Measurements from ENCODE around the gene R3HDM2. TPM values are rescaled to one million over a fixed set of nuclear protein-coding genes. Genes with fewer than 3 reads are reported as not detected.

R3HDM2 gene
- total and polyA plus RNA-seq, 4 donors = 7.4 to 28.9 (median 15.1) TPM

DNA sequence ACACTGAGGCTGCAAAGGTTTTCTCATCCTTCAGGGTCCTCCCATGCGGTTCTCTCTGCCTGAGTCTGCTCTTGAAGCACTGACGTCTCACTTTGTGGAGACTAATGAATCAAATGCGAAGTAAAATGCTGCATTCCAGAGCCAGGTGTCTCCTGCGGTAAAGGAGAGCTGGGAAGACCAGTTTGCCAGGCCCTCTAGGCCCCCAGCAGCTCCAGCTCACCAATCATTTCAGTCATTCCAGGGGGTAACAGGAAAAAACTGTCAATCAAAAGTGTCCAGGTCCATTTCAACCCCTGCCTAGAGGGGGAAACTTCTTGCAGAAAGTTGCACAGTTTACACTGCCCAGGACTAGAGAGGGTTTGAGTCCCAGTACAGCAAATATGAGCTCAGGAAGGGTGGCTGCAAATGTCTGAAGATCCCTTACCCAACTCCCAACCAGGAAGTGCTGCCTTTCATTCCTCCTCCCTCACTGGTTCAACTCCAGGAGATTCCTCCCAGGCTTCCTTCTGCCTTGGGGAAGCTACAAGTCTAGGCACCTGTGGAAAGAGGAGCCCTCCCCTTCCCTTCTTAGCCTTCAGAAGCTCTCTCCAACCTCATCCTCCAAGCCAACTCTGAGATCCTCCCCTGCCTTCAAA, 217.0 kb downstream of the R3HDM2 start (continued):
- TF ChIP-seq, protein P1, sequence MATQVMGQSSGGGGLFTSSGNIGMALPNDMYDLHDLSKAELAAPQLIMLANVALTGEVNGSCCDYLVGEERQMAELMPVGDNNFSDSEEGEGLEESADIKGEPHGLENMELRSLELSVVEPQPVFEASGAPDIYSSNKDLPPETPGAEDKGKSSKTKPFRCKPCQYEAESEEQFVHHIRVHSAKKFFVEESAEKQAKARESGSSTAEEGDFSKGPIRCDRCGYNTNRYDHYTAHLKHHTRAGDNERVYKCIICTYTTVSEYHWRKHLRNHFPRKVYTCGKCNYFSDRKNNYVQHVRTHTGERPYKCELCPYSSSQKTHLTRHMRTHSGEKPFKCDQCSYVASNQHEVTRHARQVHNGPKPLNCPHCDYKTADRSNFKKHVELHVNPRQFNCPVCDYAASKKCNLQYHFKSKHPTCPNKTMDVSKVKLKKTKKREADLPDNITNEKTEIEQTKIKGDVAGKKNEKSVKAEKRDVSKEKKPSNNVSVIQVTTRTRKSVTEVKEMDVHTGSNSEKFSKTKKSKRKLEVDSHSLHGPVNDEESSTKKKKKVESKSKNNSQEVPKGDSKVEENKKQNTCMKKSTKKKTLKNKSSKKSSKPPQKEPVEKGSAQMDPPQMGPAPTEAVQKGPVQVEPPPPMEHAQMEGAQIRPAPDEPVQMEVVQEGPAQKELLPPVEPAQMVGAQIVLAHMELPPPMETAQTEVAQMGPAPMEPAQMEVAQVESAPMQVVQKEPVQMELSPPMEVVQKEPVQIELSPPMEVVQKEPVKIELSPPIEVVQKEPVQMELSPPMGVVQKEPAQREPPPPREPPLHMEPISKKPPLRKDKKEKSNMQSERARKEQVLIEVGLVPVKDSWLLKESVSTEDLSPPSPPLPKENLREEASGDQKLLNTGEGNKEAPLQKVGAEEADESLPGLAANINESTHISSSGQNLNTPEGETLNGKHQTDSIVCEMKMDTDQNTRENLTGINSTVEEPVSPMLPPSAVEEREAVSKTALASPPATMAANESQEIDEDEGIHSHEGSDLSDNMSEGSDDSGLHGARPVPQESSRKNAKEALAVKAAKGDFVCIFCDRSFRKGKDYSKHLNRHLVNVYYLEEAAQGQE (IDR thresholded peaks at IDR 0.05) = no peak

DNA sequence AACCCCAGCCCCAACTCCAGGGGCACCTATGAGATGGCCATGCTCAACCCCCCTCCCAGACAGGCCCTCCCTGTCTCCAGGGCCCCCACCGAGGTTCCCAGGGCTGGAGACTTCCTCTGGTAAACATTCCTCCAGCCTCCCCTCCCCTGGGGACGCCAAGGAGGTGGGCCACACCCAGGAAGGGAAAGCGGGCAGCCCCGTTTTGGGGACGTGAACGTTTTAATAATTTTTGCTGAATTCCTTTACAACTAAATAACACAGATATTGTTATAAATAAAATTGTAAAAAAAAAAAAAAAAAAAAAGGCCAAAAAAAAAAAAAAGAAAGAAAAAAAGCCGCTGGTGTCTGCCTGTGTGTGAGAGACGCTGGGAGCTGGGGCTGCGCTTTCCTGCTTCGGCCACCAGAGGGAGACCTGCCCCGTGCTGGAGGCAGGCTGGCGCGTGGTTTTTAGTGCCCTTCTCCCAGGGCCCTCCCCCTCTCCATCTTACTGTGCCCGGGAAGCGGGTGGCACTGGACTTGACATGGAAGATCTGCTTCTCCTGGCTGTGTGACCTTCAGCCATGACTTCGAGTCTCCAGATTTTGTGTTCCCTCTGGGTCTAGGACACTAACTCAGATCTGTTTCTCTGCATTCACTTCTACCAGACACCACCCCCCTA, 217.7 kb downstream of the R3HDM2 start:
- no peaks in the 10 kb centered on the region for H3K9me3 ChIP-seq (ENCODE audit: control insufficient read depth in 4 of 4, low read length in 3 of 4)
- DNase-seq (ENCODE audit: low spot score) = peak; percentile 84
- 17% methylated on average over 16 of the region's 16 CpGs for WGBS
- H3K36me3 ChIP-seq (ENCODE audit: control insufficient read depth in 4 of 4, insufficient read depth in 3 of 4, low read depth in 1 of 4, low read length in 3 of 4) = peaks cover 18 to 47% (median 19%) of the 10 kb centered on the region in 4 donors
- H3K9ac ChIP-seq (ENCODE audit: low read depth in 1 of 2, low read length in 2 of 2) = no peak overlapping the region
- H3K4me1 ChIP-seq (ENCODE audit: control insufficient read depth in 4 of 4, insufficient read depth in 4 of 4, low read length in 3 of 4) = peaks cover 4 to 23% (median 10%) of the 10 kb centered on the region in 4 donors
- H3K4me3 ChIP-seq (ENCODE audit: low read depth in 1 of 3, low read length in 3 of 3) = no peak overlapping the region
- H3K27me3 ChIP-seq (ENCODE audit: control insufficient read depth in 4 of 4, insufficient read depth in 4 of 4, low read length in 3 of 4) = peaks cover 0 to 9% (median 5%) of the 10 kb centered on the region in 4 donors
- H3K27ac ChIP-seq (ENCODE audit: low read depth in 1 of 2, low read length in 2 of 2) = no peak overlapping the region
- TF ChIP-seq RAD21 (IDR thresholded peaks at IDR 0.05) = peak; percentile 83 to 87
- TF ChIP-seq, protein P2, sequence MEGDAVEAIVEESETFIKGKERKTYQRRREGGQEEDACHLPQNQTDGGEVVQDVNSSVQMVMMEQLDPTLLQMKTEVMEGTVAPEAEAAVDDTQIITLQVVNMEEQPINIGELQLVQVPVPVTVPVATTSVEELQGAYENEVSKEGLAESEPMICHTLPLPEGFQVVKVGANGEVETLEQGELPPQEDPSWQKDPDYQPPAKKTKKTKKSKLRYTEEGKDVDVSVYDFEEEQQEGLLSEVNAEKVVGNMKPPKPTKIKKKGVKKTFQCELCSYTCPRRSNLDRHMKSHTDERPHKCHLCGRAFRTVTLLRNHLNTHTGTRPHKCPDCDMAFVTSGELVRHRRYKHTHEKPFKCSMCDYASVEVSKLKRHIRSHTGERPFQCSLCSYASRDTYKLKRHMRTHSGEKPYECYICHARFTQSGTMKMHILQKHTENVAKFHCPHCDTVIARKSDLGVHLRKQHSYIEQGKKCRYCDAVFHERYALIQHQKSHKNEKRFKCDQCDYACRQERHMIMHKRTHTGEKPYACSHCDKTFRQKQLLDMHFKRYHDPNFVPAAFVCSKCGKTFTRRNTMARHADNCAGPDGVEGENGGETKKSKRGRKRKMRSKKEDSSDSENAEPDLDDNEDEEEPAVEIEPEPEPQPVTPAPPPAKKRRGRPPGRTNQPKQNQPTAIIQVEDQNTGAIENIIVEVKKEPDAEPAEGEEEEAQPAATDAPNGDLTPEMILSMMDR (IDR thresholded peaks at IDR 0.05; ENCODE audit: low read depth, low read length, missing input control) = peak; percentile 91
- no peak for TF ChIP-seq FOXA1 (IDR thresholded peaks at IDR 0.05)

DNA sequence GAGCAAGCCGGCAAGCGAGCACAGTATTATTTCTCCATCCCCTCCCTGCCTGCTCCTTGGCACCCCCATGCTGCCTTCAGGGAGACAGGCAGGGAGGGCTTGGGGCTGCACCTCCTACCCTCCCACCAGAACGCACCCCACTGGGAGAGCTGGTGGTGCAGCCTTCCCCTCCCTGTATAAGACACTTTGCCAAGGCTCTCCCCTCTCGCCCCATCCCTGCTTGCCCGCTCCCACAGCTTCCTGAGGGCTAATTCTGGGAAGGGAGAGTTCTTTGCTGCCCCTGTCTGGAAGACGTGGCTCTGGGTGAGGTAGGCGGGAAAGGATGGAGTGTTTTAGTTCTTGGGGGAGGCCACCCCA, 218.2 kb downstream of the R3HDM2 start:
- H3K4me3 ChIP-seq (ENCODE audit: low read depth in 1 of 3, low read length in 3 of 3) = no peak overlapping the region
- H3K27me3 ChIP-seq (ENCODE audit: control insufficient read depth in 4 of 4, insufficient read depth in 4 of 4, low read length in 3 of 4) = peaks cover 0 to 7% (median 4%) of the 10 kb centered on the region in 4 donors
- no peak overlapping the region for H3K27ac ChIP-seq (ENCODE audit: low read depth in 1 of 2, low read length in 2 of 2)
- H3K9me3 ChIP-seq (ENCODE audit: control insufficient read depth in 4 of 4, low read length in 3 of 4) = no peaks in the 10 kb centered on the region
- no peak overlapping the region for H3K9ac ChIP-seq (ENCODE audit: low read depth in 1 of 2, low read length in 2 of 2)
- no peak for DNase-seq (ENCODE audit: low spot score)
- peaks cover 4 to 23% (median 10%) of the 10 kb centered on the region in 4 donors for H3K4me1 ChIP-seq (ENCODE audit: control insufficient read depth in 4 of 4, insufficient read depth in 4 of 4, low read length in 3 of 4)
- 85% methylated on average over 7 of the region's 7 CpGs for WGBS
- H3K36me3 ChIP-seq (ENCODE audit: control insufficient read depth in 4 of 4, insufficient read depth in 3 of 4, low read depth in 1 of 4, low read length in 3 of 4) = peaks cover 18 to 52% (median 22%) of the 10 kb centered on the region in 4 donors
- TF ChIP-seq, protein P2 (IDR thresholded peaks at IDR 0.05; ENCODE audit: low read depth, low read length, missing input control) = no peak
- TF ChIP-seq EGR1 (IDR thresholded peaks at IDR 0.05; ENCODE audit: low read depth in 2 of 2) (no peak), HNF4G (IDR thresholded peaks at IDR 0.05) (no peak), RAD21 (IDR thresholded peaks at IDR 0.05) (no peak), YY1 (IDR thresholded peaks at IDR 0.05) (no peak), TAF1 (conservative IDR thresholded peaks at IDR 0.05) (no peak), SP1 (IDR thresholded peaks at IDR 0.05) (no peak), RXRA (IDR thresholded peaks at IDR 0.05) (no peak), FOXA1 (IDR thresholded peaks at IDR 0.05) (no peak), HNF4A (conservative IDR thresholded peaks at IDR 0.05) (no peak), JUND (IDR thresholded peaks at IDR 0.05) (no peak)
- TF ChIP-seq, protein P3, sequence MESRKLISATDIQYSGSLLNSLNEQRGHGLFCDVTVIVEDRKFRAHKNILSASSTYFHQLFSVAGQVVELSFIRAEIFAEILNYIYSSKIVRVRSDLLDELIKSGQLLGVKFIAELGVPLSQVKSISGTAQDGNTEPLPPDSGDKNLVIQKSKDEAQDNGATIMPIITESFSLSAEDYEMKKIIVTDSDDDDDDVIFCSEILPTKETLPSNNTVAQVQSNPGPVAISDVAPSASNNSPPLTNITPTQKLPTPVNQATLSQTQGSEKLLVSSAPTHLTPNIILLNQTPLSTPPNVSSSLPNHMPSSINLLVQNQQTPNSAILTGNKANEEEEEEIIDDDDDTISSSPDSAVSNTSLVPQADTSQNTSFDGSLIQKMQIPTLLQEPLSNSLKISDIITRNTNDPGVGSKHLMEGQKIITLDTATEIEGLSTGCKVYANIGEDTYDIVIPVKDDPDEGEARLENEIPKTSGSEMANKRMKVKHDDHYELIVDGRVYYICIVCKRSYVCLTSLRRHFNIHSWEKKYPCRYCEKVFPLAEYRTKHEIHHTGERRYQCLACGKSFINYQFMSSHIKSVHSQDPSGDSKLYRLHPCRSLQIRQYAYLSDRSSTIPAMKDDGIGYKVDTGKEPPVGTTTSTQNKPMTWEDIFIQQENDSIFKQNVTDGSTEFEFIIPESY (IDR thresholded peaks at IDR 0.05) = no peak
- TF ChIP-seq, protein P1 (IDR thresholded peaks at IDR 0.05) = no peak
- TF ChIP-seq, protein P4, sequence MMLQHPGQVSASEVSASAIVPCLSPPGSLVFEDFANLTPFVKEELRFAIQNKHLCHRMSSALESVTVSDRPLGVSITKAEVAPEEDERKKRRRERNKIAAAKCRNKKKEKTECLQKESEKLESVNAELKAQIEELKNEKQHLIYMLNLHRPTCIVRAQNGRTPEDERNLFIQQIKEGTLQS (IDR thresholded peaks at IDR 0.05) = no peak

Data from liver (tissue), 9 donors.